NCI-H226 (cell line): ENCODE results near the gene HTR5A.

Experiments used
- DNase-seq: peaks from one replicate; pipeline ENCODE4 v3.0.0-alpha.2; 2015

The HTR5A gene

GRCh38 chr7:155093596-155093995 lies 23.5 kb downstream of the HTR5A start:
- DNase-seq = no peak

GRCh38 chr7:155094636-155095135 lies 24.6 kb downstream of the HTR5A start:
- no peak for DNase-seq

- DNase-seq = no peak
Observed at GRCh38 chr7:155097338-155097737, 27.2 kb downstream of the HTR5A start.

GRCh38 chr7:155103839-155104238 lies 33.7 kb downstream of the HTR5A start:
- no peak for DNase-seq

- no peak for DNase-seq
Observed at GRCh38 chr7:155104913-155105312, 34.8 kb downstream of the HTR5A start.

GRCh38 chr7:155106356-155106755 lies 36.2 kb downstream of the HTR5A start:
- no peak for DNase-seq

GRCh38 chr7:155107126-155107525 lies 37.0 kb downstream of the HTR5A start:
- DNase-seq = no peak

GRCh38 chr7:155108144-155108901 lies 38.2 kb downstream of the HTR5A start:
- DNase-seq = no peak

- no peak for DNase-seq
Observed at GRCh38 chr7:155109121-155109520, 39.0 kb downstream of the HTR5A start.

GRCh38 chr7:155115288-155115687 lies 45.2 kb downstream of the HTR5A start:
- no peak for DNase-seq

GRCh38 chr7:155119801-155120382 lies 49.8 kb downstream of the HTR5A start:
- DNase-seq = peak; percentile 10

GRCh38 chr7:155120460-155120859 lies 50.3 kb downstream of the HTR5A start:
- no peak for DNase-seq

- no peak for DNase-seq
Observed at GRCh38 chr7:155122831-155123230, 52.7 kb downstream of the HTR5A start.

- no peak for DNase-seq
Observed at GRCh38 chr7:155123413-155123812, 53.3 kb downstream of the HTR5A start.

GRCh38 chr7:155124706-155125105 lies 54.6 kb downstream of the HTR5A start:
- DNase-seq = no peak

GRCh38 chr7:155129186-155129585 lies 59.1 kb downstream of the HTR5A start:
- no peak for DNase-seq

- DNase-seq = no peak
Observed at GRCh38 chr7:155129789-155130188, 59.7 kb downstream of the HTR5A start.

- no peak for DNase-seq
Observed at GRCh38 chr7:155130493-155130892, 60.4 kb downstream of the HTR5A start.

GRCh38 chr7:155131090-155131489 lies 61.0 kb downstream of the HTR5A start:
- no peak for DNase-seq

- no peak for DNase-seq
Observed at GRCh38 chr7:155132431-155132830, 62.3 kb downstream of the HTR5A start.

GRCh38 chr7:155136619-155137243 lies 66.6 kb downstream of the HTR5A start:
- no peak for DNase-seq
